HepG2 (cell line): Measurements from ENCODE around the gene RSPH1. TPM values are rescaled to one million over a fixed set of nuclear protein-coding genes. Genes with fewer than 3 reads are reported as not detected.

ENCODE experiments used
- ATAC-seq: fragments of 200-7000 bp; cut with Tn5 transposase; 3 replicates; pipeline ENCODE4 v1.9.1; 2020; ENCODE audit warnings: mild to moderate bottlenecking, moderate library complexity
- BruUV-seq: library from RNA; stranded (reverse); fragments of 400-500 nt; replicated peaks from 2 replicates; lab custom pipeline; 2021; lab: Mats Ljungman, UMichigan
- CTCF ChIA-PET: fragments of 300-600 bp; formaldehyde crosslinking; extraction: SDS; loops from one replicate; lab custom pipeline; 2021; ENCODE audit warnings: low total read pairs, inconsistent platforms, low intra/inter-chr PET ratio; lab: Yijun Ruan, JAX
- POLR2A ChIA-PET: fragments of 350-600 bp; sonication (Branson Sonifier 250); formaldehyde crosslinking; loops from one replicate; lab custom pipeline; 2020; ENCODE audit warnings: antibody characterized with exemption, inconsistent platforms; lab: Yijun Ruan, JAX
- DNase-seq: peaks from one replicate; pipeline ENCODE4 v3.0.0-alpha.2; 2015; ENCODE audit warnings: low spot score
- FAIRE-seq: peaks from 3 replicates; lab custom pipeline; 2011; peaks lifted over from hg19 to GRCh38; lab: Jason Lieb, UNC
- H2AFZ ChIP-seq: one replicate; pipeline ENCODE4 v1.6.1; 2011; ENCODE audit warnings: low read length, inconsistent platforms
- H3K27ac ChIP-seq: fragments of 300-600 bp; 3 replicates; pipeline ENCODE4 v1.8.0; 2011; ENCODE audit warnings: mixed run types, mild to moderate bottlenecking, mixed read lengths, low read length, inconsistent platforms; ENCODE audit not compliant: insufficient read depth; ENCODE audit errors: extremely low read length
- H3K27me3 ChIP-seq, 2 experiments: fragments of 200-600 bp in 1 of 2; 2 replicates in 1 of 2; 3 replicates in 1 of 2; pipeline versions ENCODE4 v1.6.0 to v1.8.0; 2011; ENCODE audit warnings: low read length in 2 of 2, mild to moderate bottlenecking in 2 of 2, moderate library complexity in 2 of 2, inconsistent platforms in 1 of 2; ENCODE audit not compliant: insufficient read depth in 2 of 2, control insufficient read depth in 1 of 2
- H3K36me3 ChIP-seq, 2 experiments: fragments of 200-600 bp in 1 of 2; replicated peaks in 1 of 2; 2 replicates in 1 of 2; 3 replicates in 1 of 2; pipeline versions ENCODE4 v1.5.1 to v1.8.0; 2011; ENCODE audit warnings: low read length in 2 of 2, inconsistent platforms in 1 of 2; ENCODE audit not compliant: insufficient read depth in 2 of 2, control insufficient read depth in 1 of 2
- H3K4me1 ChIP-seq: 2 replicates; pipeline ENCODE4 v1.5.1; 2012; ENCODE audit warnings: low read length, inconsistent platforms; ENCODE audit not compliant: insufficient read depth
- H3K4me2 ChIP-seq: 2 replicates; pipeline ENCODE4 v1.6.0; 2011; ENCODE audit warnings: low read depth, low read length, inconsistent platforms
- H3K4me3 ChIP-seq, 3 experiments: fragments of 200-600 bp in 1 of 3; sonication (generic), shearing (Covaris generic) in 1 of 3; replicated peaks in 1 of 3; 2 replicates each; pipeline ENCODE4 v1.5.1; 2011 to 2016; ENCODE audit warnings: low read length in 3 of 3, inconsistent platforms in 2 of 3, low read depth in 2 of 3, mild to moderate bottlenecking in 2 of 3, control low read depth in 1 of 3, mixed read lengths in 1 of 3; ENCODE audit not compliant: insufficient read depth in 1 of 3
- H3K79me2 ChIP-seq: one replicate; pipeline ENCODE4 v1.6.1; 2011; ENCODE audit warnings: low read length, inconsistent platforms; ENCODE audit not compliant: insufficient read depth
- H3K9ac ChIP-seq: 2 replicates; pipeline ENCODE4 v1.6.0; 2011; ENCODE audit warnings: mild to moderate bottlenecking, low read depth, low read length, inconsistent platforms; ENCODE audit not compliant: insufficient read depth
- H3K9me3 ChIP-seq: 2 replicates; pipeline ENCODE4 v1.5.1; 2012; ENCODE audit warnings: mild to moderate bottlenecking, low read length
- H4K20me1 ChIP-seq: 2 replicates; pipeline ENCODE4 v1.6.0; 2011; ENCODE audit warnings: inconsistent platforms, mild to moderate bottlenecking, low read length, moderate library complexity; ENCODE audit not compliant: insufficient read depth
- HMG20B ChIP-seq: conservative IDR thresholded peaks from 2 replicates; pipeline ENCODE4 v1.6.1; 2016; ENCODE audit warnings: missing genetic modification reagents, missing compliant biosample characterization
- IKZF5 ChIP-seq: IDR thresholded peaks from 2 replicates; pipeline ENCODE4 v1.6.1; 2018; ENCODE audit warnings: missing genetic modification reagents, mild to moderate bottlenecking, missing compliant biosample characterization
- IRX3 ChIP-seq: sonication (generic); formaldehyde crosslinking; IDR thresholded peaks from 2 replicates; pipeline ENCODE4 v1.8.1; 2023; ENCODE audit warnings: mild to moderate bottlenecking, low read depth, missing genetic modification reagents, borderline replicate concordance
- KDM1A ChIP-seq: IDR thresholded peaks from 2 replicates; pipeline ENCODE4 v1.6.1; 2016; ENCODE audit warnings: missing compliant biosample characterization
- KDM3A ChIP-seq: IDR thresholded peaks from 2 replicates; pipeline ENCODE4 v1.6.1; 2018; ENCODE audit warnings: low read depth, missing compliant biosample characterization
- MAFK ChIP-seq, 2 experiments: IDR thresholded peaks in 1 of 2; conservative IDR thresholded peaks in 1 of 2; 2 replicates each; pipeline ENCODE4 v1.6.1; 2011; ENCODE audit warnings: improper control_type of control experiment in 2 of 2, low read length in 2 of 2
- MIER2 ChIP-seq: IDR thresholded peaks from 2 replicates; pipeline ENCODE4 v1.6.1; 2016; ENCODE audit warnings: missing biosample characterization, missing genetic modification reagents
- MIXL1 ChIP-seq: IDR thresholded peaks from 2 replicates; pipeline ENCODE4 v1.6.1; 2016
- RELA ChIP-seq: sonication (generic); formaldehyde crosslinking; IDR thresholded peaks from 2 replicates; pipeline ENCODE4 v1.4.0; 2020; ENCODE audit warnings: missing genetic modification reagents
- REST ChIP-seq, 2 experiments: IDR thresholded peaks; 2 replicates each; pipeline ENCODE4 v1.6.1; 2011 to 2012; ENCODE audit warnings: low read length in 2 of 2, borderline replicate concordance in 1 of 2, low read depth in 1 of 2, mild to moderate bottlenecking in 1 of 2, moderate library complexity in 1 of 2
- ZFP82 ChIP-seq: sonication (generic); formaldehyde crosslinking; IDR thresholded peaks from 2 replicates; pipeline ENCODE4 v1.5.1; 2020; ENCODE audit warnings: mild to moderate bottlenecking, missing genetic modification reagents, borderline replicate concordance
- ZNF678 ChIP-seq: sonication (generic); formaldehyde crosslinking; IDR thresholded peaks from 2 replicates; pipeline ENCODE4 v1.4.0; 2020; ENCODE audit warnings: mild to moderate bottlenecking, missing genetic modification reagents
- ZNF740 ChIP-seq: sonication (generic); formaldehyde crosslinking; IDR thresholded peaks from 2 replicates; pipeline ENCODE4 v1.4.0; 2020; ENCODE audit warnings: missing genetic modification reagents
- ZNF766 ChIP-seq: sonication (generic); formaldehyde crosslinking; IDR thresholded peaks from 2 replicates; pipeline ENCODE4 v1.5.0; 2020; ENCODE audit warnings: missing genetic modification reagents, borderline replicate concordance
- ZSCAN9 ChIP-seq: IDR thresholded peaks from 2 replicates; pipeline ENCODE4 v1.6.1; 2016; ENCODE audit warnings: borderline replicate concordance
- WGBS: methylation state at CpG from one replicate; pipeline ENCODE4 v1.1.6; 2017; ENCODE audit warnings: low lambda C conversion rate; 5-methylcytosine and 5-hydroxymethylcytosine counted together
- in situ Hi-C: cut with HindIII; loops from 2 replicates; pipeline ENCODE4 v1.10.0; 2017; ENCODE audit warnings: low pct_unique_long_range_greater_than_20kb; ENCODE audit not compliant: extremely low pct_ligation_motif_present
- intact Hi-C: fragments of 100-400 bp; cut with micrococcal nuclease; formaldehyde crosslinking; loops from one replicate; pipeline ENCODE4 v1.10.0; 2022; ENCODE audit not compliant: unreplicated experiment
- polyA plus RNA-seq, 8 experiments: library from polyadenylated mRNA; depleted of rRNA in 3 of 8; stranded (reverse) in 7 of 8; unstranded in 1 of 8; fragments of >200 nt; fragmentation: Illumina TruSeq in 4 of 8; extraction: Trizol in 4 of 8; gene quantifications; 2 replicates each; pipeline versions ENCODE4 v1.2.1 to v1.2.3, GENCODE V29; 2011 to 2016; ENCODE audit warnings: low read depth in 4 of 8, missing spikeins in 1 of 8, mixed read lengths in 1 of 8; ENCODE audit not compliant: insufficient read depth in 1 of 8
- total RNA-seq, 5 experiments: library from RNA; depleted of rRNA; stranded (reverse); fragments of >200 nt; fragmentation: Illumina TruSeq; extraction: Trizol; gene quantifications; 2 replicates each; pipeline ENCODE4 v1.2.3, GENCODE V29; 2016; ENCODE audit warnings: low read depth in 1 of 5

Gene RSPH1
- total and polyA plus RNA-seq, 2 of the 13 experiments (the other 11 are each of a cell fraction or from before 2014, with no cell fraction given), result not detected

- DNase-seq (no peak), FAIRE-seq (no peak)
- Histone ChIP-seq H2AFZ (no peak overlapping the region), H3K9ac (no peak overlapping the region), H3K9me3 (no peaks in the 10 kb centered on the region), H3K36me3 (no peaks in the 10 kb centered on the region), H3K79me2 (no peaks in the 10 kb centered on the region), H3K4me2 (no peak overlapping the region)
- 37% methylated on average over 8 of the region's 8 CpGs for WGBS
- in situ Hi-C loops, result no loop called here
- POLR2A ChIA-PET, result interaction anchor here (0.6 kb wide), 1 partner anchor 216 kb away, joined by 3 read pairs; the partner anchor contains the start of gene PDE9A
- intact Hi-C loops, result no loop called here
- TF ChIP-seq MIER2 (CRISPR knock-in tag) (peak; percentile 94), KDM3A (CRISPR knock-in tag) (no peak), IRX3 (CRISPR knock-in tag) (no peak), ZFP82 (CRISPR knock-in tag) (no peak), MAFK (conservative IDR thresholded peaks at IDR 0.05 in 1 of 2, IDR thresholded peaks at IDR 0.05 in 1 of 2; ENCODE audit: low read length in 2 of 2) (no peak), ZSCAN9 (CRISPR knock-in tag) (no peak), ZNF740 (CRISPR knock-in tag) (no peak), RELA (no peak), HMG20B (CRISPR knock-in tag) (no peak), MIXL1 (CRISPR knock-in tag) (no peak), ZNF678 (no peak), KDM1A (no peak), IKZF5 (no peak), ZNF766 (CRISPR knock-in tag) (no peak), REST (IDR thresholded peaks at IDR 0.05; ENCODE audit: borderline replicate concordance in 1 of 2, low read depth in 1 of 2, low read length in 2 of 2) (peak; percentile 81 to 93)
- TF ChIP-seq, all 625 proteins: peak for 2
- Histone ChIP-seq H3K4me3 (no peak overlapping the region), H3K4me1 (no peaks in the 10 kb centered on the region), H3K27me3 (0 out of 5 replicates have a peak, but pooled peaks cover 0 to under 1% of the 10 kb centered on the region in 2 experiments), H3K27ac (no peak overlapping the region), H4K20me1 (no peaks in the 10 kb centered on the region)
- no TSS peak for BruUV-seq
- CTCF ChIA-PET, result no interaction called here
- peak; percentile 48; the same call in 1 of the 3 replicates for ATAC-seq
These were observed 58.2 kb downstream of the RSPH1 start for GRCh38 chr21:42437786-42438185.
